ENCODE results near the gene ABCC10. TPM values are rescaled to one million over a fixed set of nuclear protein-coding genes. Genes with fewer than 3 reads are reported as not detected.
"Not testable (repeated sequence)": the region's sequence is repeated elsewhere in the genome, so short reads cannot be mapped to it uniquely, and the experiment has no call there.

The ABCC10 gene
- total RNA-seq, 1 donor from 2014 or later, result 74.6 TPM

DNA sequence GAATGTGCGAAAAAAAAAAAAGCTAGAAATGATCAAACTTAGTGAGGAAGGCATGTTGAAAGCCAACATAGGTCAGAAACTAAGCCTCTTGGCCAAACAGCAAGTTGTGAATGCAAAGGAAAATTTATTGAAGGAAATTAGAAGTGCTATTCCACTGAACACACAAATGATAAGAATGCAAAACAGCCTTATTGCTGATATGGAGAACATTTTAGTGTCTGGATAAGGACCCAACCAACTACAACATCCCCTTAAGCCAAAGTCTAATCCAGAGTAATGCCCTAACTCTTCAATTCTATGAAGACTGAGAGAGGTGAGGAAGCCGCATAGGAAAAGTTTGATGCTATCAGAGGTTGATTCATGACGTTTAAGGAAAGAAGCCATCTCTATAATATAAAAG is 5.5 kb upstream of the ABCC10 start:
- Mint-ChIP-seq H3K36me3 (ENCODE audit: low read depth) (no peaks in the 10 kb centered on the region), H3K9me3 (no peaks in the 10 kb centered on the region), H3K27ac (no peak overlapping the region), H3K4me1 (peaks cover 2% of the 10 kb centered on the region), H3K27me3 (no peaks in the 10 kb centered on the region), H3K4me3 (no peak overlapping the region)
- no peak for ATAC-seq (ENCODE audit: low read depth)
- ChIA-PET POLR2A (interaction anchor here (0.6 to 1.1 kb wide), 2 partner anchors 33 to 50 kb away, joined by 3 to 4 read pairs; no protein-coding TSS in a partner anchor), CTCF (no interaction called here)
- TF ChIP-seq, protein P1, sequence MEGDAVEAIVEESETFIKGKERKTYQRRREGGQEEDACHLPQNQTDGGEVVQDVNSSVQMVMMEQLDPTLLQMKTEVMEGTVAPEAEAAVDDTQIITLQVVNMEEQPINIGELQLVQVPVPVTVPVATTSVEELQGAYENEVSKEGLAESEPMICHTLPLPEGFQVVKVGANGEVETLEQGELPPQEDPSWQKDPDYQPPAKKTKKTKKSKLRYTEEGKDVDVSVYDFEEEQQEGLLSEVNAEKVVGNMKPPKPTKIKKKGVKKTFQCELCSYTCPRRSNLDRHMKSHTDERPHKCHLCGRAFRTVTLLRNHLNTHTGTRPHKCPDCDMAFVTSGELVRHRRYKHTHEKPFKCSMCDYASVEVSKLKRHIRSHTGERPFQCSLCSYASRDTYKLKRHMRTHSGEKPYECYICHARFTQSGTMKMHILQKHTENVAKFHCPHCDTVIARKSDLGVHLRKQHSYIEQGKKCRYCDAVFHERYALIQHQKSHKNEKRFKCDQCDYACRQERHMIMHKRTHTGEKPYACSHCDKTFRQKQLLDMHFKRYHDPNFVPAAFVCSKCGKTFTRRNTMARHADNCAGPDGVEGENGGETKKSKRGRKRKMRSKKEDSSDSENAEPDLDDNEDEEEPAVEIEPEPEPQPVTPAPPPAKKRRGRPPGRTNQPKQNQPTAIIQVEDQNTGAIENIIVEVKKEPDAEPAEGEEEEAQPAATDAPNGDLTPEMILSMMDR (IDR thresholded peaks at IDR 0.05), result no peak
- intact Hi-C loops (cut with micrococcal nuclease), result no loop called here
- no peak for DNase-seq

DNA sequence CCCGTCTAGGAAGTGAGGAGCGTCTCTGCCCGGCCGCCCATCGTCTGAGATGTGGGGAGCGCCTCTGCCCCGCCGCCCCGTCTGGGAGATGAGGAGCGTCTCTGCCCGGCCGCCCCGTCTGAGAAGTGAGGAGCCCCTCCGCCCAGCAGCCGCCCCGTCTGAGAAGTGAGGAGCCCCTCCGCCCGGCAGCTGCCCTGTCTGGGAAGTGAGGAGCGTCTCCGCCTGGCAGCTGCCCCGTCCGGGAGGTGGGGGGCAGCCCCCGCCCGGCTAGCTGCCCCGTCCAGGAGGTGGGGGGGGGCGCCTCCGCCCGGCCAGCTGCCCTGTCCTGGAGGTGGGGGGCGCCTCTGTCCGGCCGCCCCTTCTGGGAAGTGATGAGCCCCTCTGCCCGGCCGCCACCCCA is 2.3 kb upstream of the ABCC10 start:
- H3K27me3 Mint-ChIP-seq; ATAC-seq (ENCODE audit: low read depth); H3K9me3 Mint-ChIP-seq; DNase-seq; H3K27ac Mint-ChIP-seq; H3K36me3 Mint-ChIP-seq (ENCODE audit: low read depth); CTCF ChIA-PET; intact Hi-C loops (cut with micrococcal nuclease); H3K4me3 Mint-ChIP-seq: not testable (repeated sequence)
- POLR2A ChIA-PET, result interaction anchor here (0.6 kb wide), 1 partner anchor 147 kb away, joined by 4 read pairs; no protein-coding TSS in a partner anchor
- H3K4me1 Mint-ChIP-seq, result peaks cover 20% of the 10 kb centered on the region

DNA sequence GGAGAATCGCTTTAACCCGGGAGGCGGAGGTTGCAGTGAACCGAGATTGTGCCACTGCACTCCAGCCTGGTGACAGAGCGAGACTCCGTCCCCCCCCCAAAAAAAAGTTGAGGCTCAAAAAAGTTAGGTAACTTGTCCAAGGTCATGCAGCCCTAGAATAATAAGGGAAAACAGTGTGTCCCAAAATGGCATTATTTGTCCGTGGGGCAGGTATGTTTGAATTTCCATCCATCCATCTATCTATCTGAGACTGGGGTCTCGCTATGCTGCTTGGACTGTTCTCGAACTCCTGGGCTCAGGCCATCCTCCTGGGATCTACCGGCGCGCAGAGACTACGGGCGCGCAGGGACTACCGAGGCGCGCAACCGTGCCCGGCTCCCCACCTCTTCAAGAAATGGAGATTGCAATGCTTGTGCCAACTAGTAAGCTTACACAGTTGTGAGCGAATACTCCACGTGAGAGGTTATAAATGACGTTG is 374 bp upstream of the ABCC10 start:
- CTCF ChIA-PET, result interaction anchor here (0.6 to 2.1 kb wide), 6 partner anchors 29 to 679 kb away, joined by 3 to 9 read pairs (median 4); partner anchors contain the start of genes CRIP3 and DNPH1
- H3K36me3 Mint-ChIP-seq (ENCODE audit: low read depth), result peaks cover 10% of the 10 kb centered on the region
- no peak for ATAC-seq (ENCODE audit: low read depth)

DNA sequence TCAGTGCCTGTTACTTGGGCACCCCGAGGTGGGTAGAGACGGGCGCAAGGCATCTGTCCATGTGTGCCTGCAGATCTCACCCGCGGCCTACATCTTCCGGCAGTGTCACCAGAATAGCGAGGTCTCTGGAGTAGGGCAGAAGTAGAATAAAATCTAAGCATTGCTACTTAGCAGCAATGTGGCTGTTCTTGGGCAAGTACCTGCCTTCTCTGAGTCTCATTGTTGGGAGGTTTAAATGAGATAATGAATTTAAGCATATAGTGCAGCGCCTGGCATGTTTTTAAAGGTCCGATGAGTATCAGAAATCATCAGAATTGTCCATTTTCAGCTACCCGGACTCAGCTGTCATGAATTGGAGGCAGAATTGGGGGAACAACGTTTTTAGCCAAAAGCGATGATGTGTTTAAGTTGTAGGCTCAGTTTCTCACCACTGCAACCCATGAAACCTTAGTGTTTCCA is 800 bp downstream of the ABCC10 start:
- Mint-ChIP-seq H3K36me3 (ENCODE audit: low read depth) (peaks cover 15% of the 10 kb centered on the region), H3K4me3 (peak overlapping the region; percentile 95), H3K4me1 (peaks cover 20% of the 10 kb centered on the region), H3K27me3 (no peaks in the 10 kb centered on the region), H3K9me3 (no peaks in the 10 kb centered on the region), H3K27ac (peak overlapping the region; percentile 95)
- TF ChIP-seq, protein P1 (IDR thresholded peaks at IDR 0.05), result no peak
- intact Hi-C loops (cut with micrococcal nuclease), result no loop called here
- ATAC-seq (ENCODE audit: low read depth) (no peak), DNase-seq (no peak)
- POLR2A ChIA-PET, result interaction anchor here (0.6 to 2.6 kb wide), 21 partner anchors 9 to 1694 kb away, joined by 3 to 26 read pairs (median 5); partner anchors contain the start of genes CNPY3, CRIP3, CUL7 and DLK2
- CTCF ChIA-PET, result interaction anchor here (1.0 to 2.1 kb wide), 5 partner anchors 30 to 198 kb away, joined by 3 to 9 read pairs (median 4); partner anchors contain the start of genes CRIP3 and DNPH1

More for the DNA sequence above, 374 bp upstream of the ABCC10 start:
- Mint-ChIP-seq H3K27ac (peak overlapping the region; percentile 95), H3K27me3 (no peaks in the 10 kb centered on the region), H3K4me3 (peak overlapping the region; percentile 95), H3K9me3 (no peaks in the 10 kb centered on the region), H3K4me1 (peaks cover 20% of the 10 kb centered on the region)
- POLR2A ChIA-PET, result interaction anchor here (0.5 to 2.6 kb wide), 29 partner anchors 10 to 1693 kb away, joined by 3 to 26 read pairs (median 4); partner anchors contain the start of genes CNPY3, CRIP3, DLK2 and LRRC73
- TF ChIP-seq, protein P1 (IDR thresholded peaks at IDR 0.05), result no peak
- DNase-seq, result no peak
- intact Hi-C loops (cut with micrococcal nuclease), result loop anchor here (1.0 to 2.0 kb wide), 8 partner anchors 28 to 256 kb away; partner anchors contain the start of genes DLK2, GTPBP2, POLH and SRF

DNA sequence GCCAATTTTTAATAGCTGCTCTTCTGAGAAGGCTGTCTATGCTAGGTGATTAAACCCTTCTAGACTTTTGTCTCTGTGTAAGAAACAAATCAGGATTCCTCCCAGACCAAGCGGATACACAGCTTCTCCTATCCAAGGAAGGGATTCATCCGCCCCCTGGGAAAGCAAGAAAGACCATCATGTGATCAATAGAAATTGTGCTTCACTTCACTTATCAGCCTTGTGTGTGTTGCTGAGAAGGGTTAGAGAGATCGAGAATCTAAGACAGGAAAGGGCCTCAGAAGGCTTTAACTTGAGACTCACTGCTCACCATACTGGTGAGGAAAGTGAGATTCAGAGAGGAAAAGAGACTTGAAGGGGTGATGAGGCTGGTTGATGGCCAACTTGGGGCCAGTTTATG is 1.5 kb downstream of the ABCC10 start:
- intact Hi-C loops (cut with micrococcal nuclease), result no loop called here

More for the DNA sequence above, 1.5 kb downstream of the ABCC10 start:
- POLR2A ChIA-PET, result interaction anchor here (0.7 to 2.6 kb wide), 7 partner anchors 8 to 500 kb away, joined by 3 to 26 read pairs (median 10); partner anchors contain the start of genes CNPY3, CUL7, POLR1C and TJAP1
- CTCF ChIA-PET, result interaction anchor here (2.1 kb wide), 1 partner anchor 31 kb away, joined by 4 read pairs; no protein-coding TSS in a partner anchor
- DNase-seq (no peak), ATAC-seq (ENCODE audit: low read depth) (no peak)
- Mint-ChIP-seq H3K4me3 (peak overlapping the region; percentile 95), H3K36me3 (ENCODE audit: low read depth) (peaks cover 18% of the 10 kb centered on the region), H3K27ac (no peak overlapping the region), H3K9me3 (no peaks in the 10 kb centered on the region), H3K27me3 (no peaks in the 10 kb centered on the region), H3K4me1 (peaks cover 20% of the 10 kb centered on the region)
- TF ChIP-seq, protein P1 (IDR thresholded peaks at IDR 0.05), result no peak
